Left cardiac atrium (tissue), 4 donors: ENCODE measurements around the gene NPTXR. TPM values are rescaled to one million over a fixed set of nuclear protein-coding genes. Genes with fewer than 3 reads are reported as not detected.
"Not testable (repeated sequence)": the region's sequence is repeated elsewhere in the genome, so short reads cannot be mapped to it uniquely, and the experiment has no call there.

Experiments
- ATAC-seq, 2 donors: fragments of 200-7000 bp; cut with Tn5 transposase; one replicate each; pipeline ENCODE4 v1.9.1; 2020; ENCODE audit warnings: mild to moderate bottlenecking in 2 of 2, moderate library complexity in 2 of 2
- DNase-seq: peaks from one replicate; pipeline ENCODE4 v3.0.0-alpha.2; 2020
- intact Hi-C, 2 donors: fragments of 100-400 bp; cut with DNase I; formaldehyde crosslinking; loops; one replicate each; pipeline versions ENCODE4 v1.14.1 to v1.15.1; 2022 to 2023
- total RNA-seq, 2 donors: library from RNA; stranded (reverse); fragmentation: NEBNext Ultra II Directional; extraction: Animal tissue kit (Norgen Biotek cat#: 25700); gene quantifications; one replicate each; pipeline ENCODE4 v1.2.1, GENCODE V29; 2021
- donor health status: DM: no; HTN: yes; CAD: no.
- donor health status: DM: no; HTN: yes; CAD: no; lungs with severe emphysema.
- donor health status: DM: yes; HTN: yes; CAD: no.
- donor health status: Dilated cardiomyopathy.

NPTXR gene
- total RNA-seq, 2 donors from 2014 or later, result 26.9 to 30.8 TPM

- ATAC-seq, result no peak
- intact Hi-C loops, result no loop called here
- DNase-seq, result no peak
Observed at GRCh38 chr22:38823637-38824036, 20.2 kb downstream of the NPTXR start.

GRCh38 chr22:38823076-38823475 is 20.8 kb downstream of the NPTXR start:
- intact Hi-C loops, result no loop called here
- ATAC-seq (no peak), DNase-seq (no peak)

GRCh38 chr22:38820020-38820419 is 23.8 kb downstream of the NPTXR start:
- intact Hi-C loops, result no loop called here
- ATAC-seq, result no peak
- DNase-seq, result no peak

- intact Hi-C loops, result no loop called here
- ATAC-seq (no peak), DNase-seq (no peak)
Observed at GRCh38 chr22:38819387-38819940, 24.4 kb downstream of the NPTXR start.

- no peak for ATAC-seq
- intact Hi-C loops, result no loop called here
- no peak for DNase-seq
Observed at GRCh38 chr22:38817196-38817595, 26.6 kb downstream of the NPTXR start.

GRCh38 chr22:38815842-38816241 is 28.0 kb downstream of the NPTXR start:
- intact Hi-C loops, result no loop called here
- no peak for DNase-seq
- ATAC-seq, result no peak

- DNase-seq (no peak), ATAC-seq (no peak)
- intact Hi-C loops, result no loop called here
Observed at GRCh38 chr22:38811241-38811640, 32.6 kb downstream of the NPTXR start.

- intact Hi-C loops, DNase-seq, ATAC-seq: not testable (repeated sequence)
Observed at GRCh38 chr22:38805041-38805593, 38.7 kb downstream of the NPTXR start.

- ATAC-seq, result peak; percentile 94 to 95
- DNase-seq, result peak; percentile 63
- intact Hi-C loops, result no loop called here
Observed at GRCh38 chr22:38802671-38803121, 41.1 kb downstream of the NPTXR start.

- ATAC-seq (no peak), DNase-seq (no peak)
- intact Hi-C loops, result no loop called here
Observed at GRCh38 chr22:38799265-38800002, 44.4 kb downstream of the NPTXR start.

GRCh38 chr22:38798496-38798895 is 45.3 kb downstream of the NPTXR start:
- no peak for DNase-seq
- ATAC-seq, result no peak
- intact Hi-C loops, result no loop called here

- no peak for ATAC-seq
- no peak for DNase-seq
- intact Hi-C loops, result no loop called here
Observed at GRCh38 chr22:38796262-38796957, 47.4 kb downstream of the NPTXR start.

- no peak for DNase-seq
- intact Hi-C loops, result no loop called here
- no peak for ATAC-seq
Observed at GRCh38 chr22:38795569-38795968, 48.3 kb downstream of the NPTXR start.

- ATAC-seq, result peak; percentile 97
- peak; percentile 96 for DNase-seq
- intact Hi-C loops, result no loop called here
Observed at GRCh38 chr22:38793721-38794466, 49.9 kb downstream of the NPTXR start, which contains the start of gene DNAL4. DNAL4 (minus strand) TSS chr22:38794143; CDS start chr22:38782731, 11,412 bp downstream.

- DNase-seq (no peak), ATAC-seq (no peak)
- intact Hi-C loops, result no loop called here
Observed at GRCh38 chr22:38793317-38793716, 50.5 kb downstream of the NPTXR start.

GRCh38 chr22:38792833-38793232 is 51.0 kb downstream of the NPTXR start:
- intact Hi-C loops, result no loop called here

GRCh38 chr22:38789606-38790005 is 54.2 kb downstream of the NPTXR start:
- intact Hi-C loops, result no loop called here
- DNase-seq (no peak), ATAC-seq (no peak)

More at GRCh38 chr22:38792833-38793232, 51.0 kb downstream of the NPTXR start:
- DNase-seq (no peak), ATAC-seq (no peak)

GRCh38 chr22:38788846-38789245 is 55.0 kb downstream of the NPTXR start:
- peak in 1 of 2 donors; percentile 3 for ATAC-seq
- no peak for DNase-seq
- intact Hi-C loops, result no loop called here
